Measurements from ENCODE around the gene SPARCL1.
"Not testable (repeated sequence)": the region's sequence is repeated elsewhere in the genome, so short reads cannot be mapped to it uniquely, and the experiment has no call there.

The SPARCL1 gene

DNA sequence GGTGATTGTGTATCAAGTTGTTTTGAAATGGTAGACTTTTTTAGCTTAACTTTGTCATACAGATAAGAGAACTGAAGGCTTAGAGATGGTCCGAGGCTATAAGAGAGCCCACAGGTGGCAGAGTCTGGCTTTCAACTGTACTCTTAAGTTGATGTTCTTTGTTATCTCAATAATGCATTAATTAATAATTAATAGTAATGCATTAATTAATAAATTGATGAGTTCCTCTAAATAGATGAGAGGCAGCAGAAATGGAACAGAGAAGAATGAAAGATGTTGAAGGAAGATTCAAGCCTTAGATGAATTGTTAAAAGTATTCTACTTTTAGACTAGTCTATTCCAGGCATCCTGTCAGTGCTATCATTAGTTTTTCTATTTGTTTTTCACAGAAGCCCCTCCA is 84.4 kb downstream of the SPARCL1 start:
- DNase-seq (ENCODE audit: low spot score) = no peak

DNA sequence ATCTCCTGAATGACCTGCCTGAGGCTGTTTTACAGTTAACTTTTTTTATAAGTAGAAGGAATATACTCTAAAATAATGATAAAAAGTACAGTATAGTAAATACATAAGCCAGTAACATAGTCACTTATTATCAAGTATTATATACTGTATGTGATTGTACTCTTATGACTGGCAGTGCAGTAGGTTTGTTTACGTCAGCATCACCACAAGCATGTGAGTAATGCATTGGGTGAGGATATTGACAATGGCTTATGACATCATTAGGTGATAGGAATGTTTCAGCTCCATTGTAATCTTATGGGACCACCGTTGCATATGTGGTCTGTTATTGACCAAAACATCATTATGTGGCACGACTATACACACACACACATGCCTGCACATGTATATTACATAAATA is 86.3 kb downstream of the SPARCL1 start:
- DNase-seq (ENCODE audit: low spot score) = no peak

DNA sequence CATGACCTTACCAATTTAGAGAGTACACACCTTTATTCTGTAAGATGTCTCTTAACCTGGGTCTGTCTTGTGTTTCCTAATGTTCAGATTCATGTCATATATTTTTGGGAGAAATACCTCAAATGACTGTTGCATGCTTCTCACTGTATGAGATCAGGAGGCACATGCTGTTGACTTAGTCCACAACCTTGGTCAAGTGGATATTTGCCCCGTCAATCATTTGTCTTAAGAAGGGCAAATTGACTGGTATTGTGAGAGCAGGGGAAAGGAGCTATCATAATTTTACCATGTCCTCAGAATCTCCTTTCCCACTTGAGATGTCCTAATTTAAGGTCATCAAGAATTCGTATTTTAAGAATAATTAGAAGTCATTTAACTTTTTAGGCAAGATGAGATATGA is 95.8 kb downstream of the SPARCL1 start:
- DNase-seq (ENCODE audit: low spot score) = no peak

DNA sequence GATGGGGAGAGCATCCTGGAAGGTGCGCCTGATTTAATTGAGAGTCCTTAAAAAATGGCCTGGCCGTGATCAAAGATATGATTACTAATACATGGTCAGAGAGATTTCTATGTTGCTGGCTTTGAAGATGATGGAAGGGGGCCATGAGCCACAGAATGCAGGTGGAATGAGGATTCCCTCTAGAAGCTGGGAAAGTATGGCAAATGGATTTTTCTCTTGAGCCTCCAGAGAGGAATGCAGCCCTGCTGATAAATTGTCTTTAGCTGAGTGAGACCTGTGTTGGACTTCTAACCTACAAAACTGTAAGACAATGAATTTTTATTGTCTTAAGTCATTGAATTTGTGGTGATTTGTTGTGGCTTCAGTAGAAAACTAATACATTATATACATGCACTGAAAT is 99.1 kb downstream of the SPARCL1 start:
- no peak for DNase-seq (ENCODE audit: low spot score)

DNA sequence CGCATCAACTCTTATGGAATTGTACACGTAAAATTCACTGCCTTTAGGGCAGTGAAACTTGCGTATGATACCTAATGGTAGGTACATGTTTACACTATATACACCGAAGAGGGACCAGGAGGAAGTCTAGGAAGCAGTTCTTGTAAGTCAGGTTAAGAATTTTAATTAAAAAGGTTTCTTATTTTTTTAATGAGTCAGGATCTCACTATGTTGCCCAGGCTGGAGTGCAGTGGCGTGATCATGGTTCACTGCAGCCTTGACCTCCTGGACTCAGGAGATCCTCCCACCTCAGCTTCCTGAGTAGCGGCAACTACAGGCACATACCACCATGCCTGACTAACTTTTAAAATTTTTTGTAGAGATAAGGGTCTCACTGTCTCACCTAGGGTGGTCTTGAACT is 100.2 kb downstream of the SPARCL1 start:
- no peak for DNase-seq (ENCODE audit: low spot score)

DNA sequence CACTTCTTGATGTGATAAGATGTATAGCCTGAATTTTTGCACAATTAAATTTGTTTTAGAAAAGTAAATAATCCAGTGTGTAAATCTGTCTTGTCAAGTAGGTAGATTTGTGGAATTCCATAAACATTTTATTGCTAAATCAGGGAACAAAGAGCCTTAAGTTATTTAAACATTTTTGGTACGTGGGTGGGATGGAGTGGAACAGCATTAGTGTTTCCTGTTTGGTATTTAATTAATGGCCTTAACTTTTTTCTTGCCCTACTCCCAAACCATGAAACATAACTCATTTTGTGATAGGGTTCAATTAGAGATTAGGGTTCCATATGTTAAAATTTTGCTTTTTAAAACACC is 101.7 kb downstream of the SPARCL1 start:
- no peak for DNase-seq (ENCODE audit: low spot score)

DNA sequence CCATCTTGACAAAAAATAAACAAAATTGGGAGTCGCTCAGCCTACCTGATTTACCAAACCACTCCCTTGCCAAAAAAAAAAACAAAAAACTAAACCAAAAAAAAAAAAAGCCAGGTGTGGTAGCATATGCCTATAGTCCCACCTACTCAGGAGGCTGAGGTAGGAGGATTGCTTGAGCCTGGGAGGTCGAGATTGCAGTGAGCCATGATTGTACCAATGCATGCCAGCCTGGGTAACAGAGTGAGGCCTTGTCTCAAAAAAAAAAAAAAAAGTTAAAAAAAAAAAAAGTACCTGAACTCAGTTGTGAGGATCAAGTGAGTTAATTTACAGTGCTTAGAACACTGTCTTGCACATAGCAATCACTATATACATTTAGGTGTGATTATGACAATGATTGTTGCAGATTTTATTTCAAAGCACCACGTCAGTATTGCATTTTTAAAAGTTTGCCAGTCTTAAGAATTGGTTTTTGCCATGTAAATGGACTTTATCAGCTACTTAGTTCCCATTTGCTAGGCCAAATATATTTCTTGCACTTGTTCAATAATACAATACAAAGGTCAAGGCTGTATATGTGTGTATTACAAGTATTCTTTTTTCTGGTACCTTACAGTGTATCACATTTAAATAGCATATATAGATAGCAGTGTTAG is 102.2 kb downstream of the SPARCL1 start:
- no peak for DNase-seq (ENCODE audit: low spot score)

DNA sequence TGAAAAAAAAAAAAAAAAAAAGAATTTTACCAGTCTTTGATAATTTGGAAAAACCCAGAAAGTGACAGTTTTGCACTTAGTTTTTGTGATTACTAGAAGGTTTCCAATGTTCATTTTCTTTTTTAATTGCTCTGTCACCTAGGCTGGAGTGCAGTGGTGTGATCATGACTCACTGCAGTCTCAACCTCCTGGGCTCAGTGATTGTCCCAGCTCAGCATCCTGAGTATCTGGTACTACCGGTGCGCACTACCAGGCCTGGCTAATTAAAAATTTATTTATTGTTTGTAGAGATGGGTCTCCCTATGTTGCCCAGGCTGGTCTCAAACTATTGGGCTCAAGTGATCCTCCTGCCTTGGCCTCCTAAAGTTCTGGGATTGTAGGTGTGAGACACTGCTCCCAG is 103.5 kb downstream of the SPARCL1 start:
- DNase-seq (ENCODE audit: low spot score) = no peak

DNA sequence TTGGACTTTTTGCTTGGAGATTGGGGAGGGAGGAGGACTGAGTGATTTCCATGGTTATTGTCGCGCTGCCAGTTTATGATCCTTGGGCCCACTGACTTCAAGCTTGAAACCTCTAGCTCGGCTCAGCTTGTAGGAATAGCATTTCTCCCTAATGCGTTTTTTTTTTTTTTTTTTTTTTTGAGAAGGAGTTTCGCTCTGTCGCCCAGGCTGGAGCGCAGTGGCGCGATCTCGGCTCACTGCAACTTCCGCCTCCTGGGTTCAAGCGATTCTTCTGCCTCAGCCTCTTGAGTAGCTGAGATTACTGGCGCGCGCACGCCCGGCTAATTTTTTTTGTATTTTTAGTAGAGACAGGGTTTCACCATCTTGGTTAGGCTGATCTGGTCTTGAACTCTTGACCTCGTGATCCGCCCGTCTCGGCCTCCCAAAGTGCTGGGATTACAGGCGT is 105.1 kb downstream of the SPARCL1 start:
- DNase-seq (ENCODE audit: low spot score) = not testable (repeated sequence)
